Panc1 (cell line): ENCODE measurements around the gene LRRFIP1. TPM values are rescaled to one million over a fixed set of nuclear protein-coding genes. Genes with fewer than 3 reads are reported as not detected.

ENCODE experiments used
- ATAC-seq: fragments of 200-7000 bp; cut with Tn5 transposase; 2 replicates; pipeline ENCODE4 v1.9.1; 2020; ENCODE audit warnings: mild to moderate bottlenecking, moderate library complexity
- BruUV-seq: library from RNA; stranded (reverse); fragments of 400-500 nt; replicated peaks from 2 replicates; lab custom pipeline; 2021; lab: Mats Ljungman, UMichigan
- CTCF ChIA-PET: fragments of 300-600 bp; sonication (Branson Sonifier 250); formaldehyde crosslinking; loops from one replicate; lab custom pipeline; 2022; ENCODE audit warnings: antibody characterized with exemption; lab: Charles Lee
- POLR2A ChIA-PET: fragments of 300-600 bp; sonication (Branson Sonifier 250); formaldehyde crosslinking; loops from one replicate; lab custom pipeline; 2022; ENCODE audit warnings: antibody characterized with exemption; lab: Charles Lee
- DNase-seq: peaks from one replicate; pipeline ENCODE4 v3.0.0-alpha.2; 2010; ENCODE audit warnings: low read depth, low spot score
- H3K27ac ChIP-seq: 2 replicates; pipeline ENCODE4 v1.5.1; 2011; ENCODE audit warnings: mild to moderate bottlenecking, low read length, inconsistent platforms
- H3K27me3 ChIP-seq: fragments of 200-500 bp; sonication (Bioruptor generic); 2 replicates; pipeline ENCODE4 v1.6.0; 2014; ENCODE audit warnings: low read length, inconsistent platforms; ENCODE audit not compliant: control insufficient read depth, insufficient read depth
- H3K36me3 ChIP-seq: fragments of 200-500 bp; sonication (Bioruptor generic); 2 replicates; pipeline ENCODE4 v1.5.1; 2014; ENCODE audit warnings: inconsistent platforms, mild to moderate bottlenecking, low read length, moderate library complexity; ENCODE audit not compliant: control insufficient read depth, insufficient read depth
- H3K4me1 ChIP-seq: 2 replicates; pipeline ENCODE4 v1.5.1; 2011; ENCODE audit warnings: inconsistent platforms, mild to moderate bottlenecking, low read length, moderate library complexity; ENCODE audit not compliant: control insufficient read depth, insufficient read depth
- H3K4me3 ChIP-seq, 2 experiments: 2 replicates each; pipeline ENCODE4 v1.5.1; 2011 to 2012; ENCODE audit warnings: low read depth in 2 of 2, low read length in 2 of 2, mild to moderate bottlenecking in 2 of 2, inconsistent platforms in 1 of 2, moderate library complexity in 1 of 2
- H3K9me3 ChIP-seq: fragments of 200-500 bp; sonication (Bioruptor generic); 2 replicates; pipeline ENCODE4 v1.5.1; 2014; ENCODE audit warnings: low read depth, mild to moderate bottlenecking, inconsistent platforms, low read length, moderate library complexity; ENCODE audit not compliant: control insufficient read depth, insufficient read depth
- CTCF ChIP-seq: fragments of 450-650 bp; IDR thresholded peaks from 2 replicates; pipeline ENCODE4 v1.5.1; 2017; ENCODE audit warnings: mild to moderate bottlenecking
- POLR2AphosphoS5 ChIP-seq: IDR thresholded peaks from 2 replicates; pipeline ENCODE4 v1.6.1; 2012; ENCODE audit warnings: mild to moderate bottlenecking, low read depth, low read length, moderate library complexity
- SIN3A ChIP-seq: IDR thresholded peaks from 2 replicates; pipeline ENCODE4 v1.6.1; 2012; ENCODE audit warnings: low read depth, mild to moderate bottlenecking, low read length, moderate library complexity, borderline replicate concordance; ENCODE audit not compliant: insufficient read depth
- TCF7L2 ChIP-seq: IDR thresholded peaks from 2 replicates; pipeline ENCODE4 v1.6.1; 2011; ENCODE audit warnings: mild to moderate bottlenecking, low read depth, low read length, inconsistent platforms
- in situ Hi-C: cut with HindIII; loops from 2 replicates; pipeline ENCODE4 v1.10.0; 2016; ENCODE audit warnings: low sequenced_read_pairs, low pct_unique_long_range_greater_than_20kb
- intact Hi-C: fragments of 100-400 bp; cut with micrococcal nuclease; formaldehyde crosslinking; loops from one replicate; pipeline ENCODE4 v1.10.0; 2022; ENCODE audit not compliant: unreplicated experiment
- total RNA-seq: library from RNA; stranded (reverse); gene quantifications from one replicate; pipeline ENCODE4 v1.2.1, GENCODE V29; 2021; ENCODE audit not compliant: unreplicated experiment
- TF ChIP-seq, protein P1 (sequence below), 2 experiments: IDR thresholded peaks; 2 replicates each; pipeline ENCODE4 v1.6.1; 2011 to 2012; ENCODE audit warnings: low read depth in 2 of 2, control low read depth in 1 of 2, low read length in 1 of 2, mild to moderate bottlenecking in 1 of 2, moderate library complexity in 1 of 2; ENCODE audit not compliant: insufficient read depth in 1 of 2

The LRRFIP1 gene
- total RNA-seq, 1 experiment from 2014 or later, result 121 TPM

- intact Hi-C loops (no loop called here), in situ Hi-C loops (no loop called here)
- CTCF ChIA-PET, result no interaction called here
- Histone ChIP-seq H3K4me3 (peak overlapping the region; percentile 87 to 93), H3K4me1 (peaks cover 56% of the 10 kb centered on the region), H3K9me3 (no peaks in the 10 kb centered on the region), H3K27me3 (no peaks in the 10 kb centered on the region), H3K36me3 (peaks cover 3% of the 10 kb centered on the region; the same call in 1 of the 2 replicates), H3K27ac (peak overlapping the region; percentile 96)
- TF ChIP-seq TCF7L2, result no peak
- no peak for TF ChIP-seq CTCF
- TF ChIP-seq SIN3A, result 0 out of 2 replicates have a peak, but pooled peaks have one; percentile 35
- TF ChIP-seq POLR2AphosphoS5, result no peak
- TF ChIP-seq, protein P1, sequence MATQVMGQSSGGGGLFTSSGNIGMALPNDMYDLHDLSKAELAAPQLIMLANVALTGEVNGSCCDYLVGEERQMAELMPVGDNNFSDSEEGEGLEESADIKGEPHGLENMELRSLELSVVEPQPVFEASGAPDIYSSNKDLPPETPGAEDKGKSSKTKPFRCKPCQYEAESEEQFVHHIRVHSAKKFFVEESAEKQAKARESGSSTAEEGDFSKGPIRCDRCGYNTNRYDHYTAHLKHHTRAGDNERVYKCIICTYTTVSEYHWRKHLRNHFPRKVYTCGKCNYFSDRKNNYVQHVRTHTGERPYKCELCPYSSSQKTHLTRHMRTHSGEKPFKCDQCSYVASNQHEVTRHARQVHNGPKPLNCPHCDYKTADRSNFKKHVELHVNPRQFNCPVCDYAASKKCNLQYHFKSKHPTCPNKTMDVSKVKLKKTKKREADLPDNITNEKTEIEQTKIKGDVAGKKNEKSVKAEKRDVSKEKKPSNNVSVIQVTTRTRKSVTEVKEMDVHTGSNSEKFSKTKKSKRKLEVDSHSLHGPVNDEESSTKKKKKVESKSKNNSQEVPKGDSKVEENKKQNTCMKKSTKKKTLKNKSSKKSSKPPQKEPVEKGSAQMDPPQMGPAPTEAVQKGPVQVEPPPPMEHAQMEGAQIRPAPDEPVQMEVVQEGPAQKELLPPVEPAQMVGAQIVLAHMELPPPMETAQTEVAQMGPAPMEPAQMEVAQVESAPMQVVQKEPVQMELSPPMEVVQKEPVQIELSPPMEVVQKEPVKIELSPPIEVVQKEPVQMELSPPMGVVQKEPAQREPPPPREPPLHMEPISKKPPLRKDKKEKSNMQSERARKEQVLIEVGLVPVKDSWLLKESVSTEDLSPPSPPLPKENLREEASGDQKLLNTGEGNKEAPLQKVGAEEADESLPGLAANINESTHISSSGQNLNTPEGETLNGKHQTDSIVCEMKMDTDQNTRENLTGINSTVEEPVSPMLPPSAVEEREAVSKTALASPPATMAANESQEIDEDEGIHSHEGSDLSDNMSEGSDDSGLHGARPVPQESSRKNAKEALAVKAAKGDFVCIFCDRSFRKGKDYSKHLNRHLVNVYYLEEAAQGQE (IDR thresholded peaks at IDR 0.05; ENCODE audit: insufficient read depth in 1 of 2, low read depth in 2 of 2, low read length in 1 of 2), result 0 out of 4 replicates have a peak, but pooled peaks of 1 of the 2 experiments have one; percentile 12
- no peak for ATAC-seq
- POLR2A ChIA-PET, result interaction anchor here (0.7 kb wide), 1 partner anchor 307 kb away, joined by 3 read pairs; no protein-coding TSS in a partner anchor
- no TSS peak for BruUV-seq
- DNase-seq, result peak; percentile 48
Measured at GRCh38 chr2:237693291-237693994, 66.1 kb downstream of the LRRFIP1 start.

- in situ Hi-C loops, result no loop called here
- TSS peak; percentile 98 for BruUV-seq
- Histone ChIP-seq H3K4me1 (peaks cover 67% of the 10 kb centered on the region), H3K27ac (peak overlapping the region; percentile 96), H3K4me3 (peak overlapping the region; percentile 87 to 93), H3K9me3 (no peaks in the 10 kb centered on the region), H3K36me3 (peaks cover 3% of the 10 kb centered on the region; the same call in 1 of the 2 replicates), H3K27me3 (no peaks in the 10 kb centered on the region)
- intact Hi-C loops, result loop anchor here (5.0 kb wide), 1 partner anchor 38 kb away; no protein-coding TSS in a partner anchor
- DNase-seq, result no peak
- TF ChIP-seq SIN3A (no peak), CTCF (no peak), TCF7L2 (no peak), POLR2AphosphoS5 (no peak)
- TF ChIP-seq, protein P1 (IDR thresholded peaks at IDR 0.05; ENCODE audit: insufficient read depth in 1 of 2, low read depth in 2 of 2, low read length in 1 of 2), result no peak
- POLR2A ChIA-PET, result no interaction called here
- CTCF ChIA-PET, result no interaction called here
- 0 out of 2 replicates have a peak, but pooled peaks have one; percentile 9 for ATAC-seq
Measured at GRCh38 chr2:237694415-237695194, 67.2 kb downstream of the LRRFIP1 start.
